AG10803 (cell line): ENCODE measurements around the gene CCDC152.
"Not testable (repeated sequence)": the region's sequence is repeated elsewhere in the genome, so short reads cannot be mapped to it uniquely, and the experiment has no call there.

Experiments
- DNase-seq: peaks from one replicate; pipeline ENCODE4 v3.0.0; 2010; ENCODE audit warnings: low read depth
- H3K4me3 ChIP-seq: 2 replicates; pipeline ENCODE4 v1.5.1; 2011; ENCODE audit warnings: mild to moderate bottlenecking, low read length, control low read depth
- TF ChIP-seq, protein P1 (sequence below): conservative IDR thresholded peaks from 2 replicates; pipeline ENCODE4 v1.5.1; 2011; ENCODE audit warnings: mild to moderate bottlenecking, low read length, control low read depth, inconsistent platforms

The CCDC152 gene

DNA sequence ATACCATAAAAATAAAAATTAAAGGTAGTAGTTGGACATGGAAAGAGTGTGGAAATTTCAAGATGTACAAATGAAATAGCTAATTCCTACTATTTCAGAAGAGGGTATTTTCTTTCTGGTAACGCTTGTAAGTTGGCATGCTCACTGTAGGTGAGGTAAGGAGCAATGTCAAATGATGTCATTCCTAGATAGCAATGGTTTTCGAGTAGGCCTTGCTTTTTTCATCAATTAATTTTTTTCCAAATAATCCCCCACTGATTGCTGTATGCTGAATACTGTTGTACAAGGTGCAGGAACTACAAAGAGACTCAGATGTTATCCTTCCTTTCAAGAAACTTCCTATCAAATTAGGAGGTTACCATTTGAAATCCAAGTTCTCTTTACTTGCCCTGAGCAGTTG lies 56.0 kb downstream of the CCDC152 start:
- TF ChIP-seq, protein P1, sequence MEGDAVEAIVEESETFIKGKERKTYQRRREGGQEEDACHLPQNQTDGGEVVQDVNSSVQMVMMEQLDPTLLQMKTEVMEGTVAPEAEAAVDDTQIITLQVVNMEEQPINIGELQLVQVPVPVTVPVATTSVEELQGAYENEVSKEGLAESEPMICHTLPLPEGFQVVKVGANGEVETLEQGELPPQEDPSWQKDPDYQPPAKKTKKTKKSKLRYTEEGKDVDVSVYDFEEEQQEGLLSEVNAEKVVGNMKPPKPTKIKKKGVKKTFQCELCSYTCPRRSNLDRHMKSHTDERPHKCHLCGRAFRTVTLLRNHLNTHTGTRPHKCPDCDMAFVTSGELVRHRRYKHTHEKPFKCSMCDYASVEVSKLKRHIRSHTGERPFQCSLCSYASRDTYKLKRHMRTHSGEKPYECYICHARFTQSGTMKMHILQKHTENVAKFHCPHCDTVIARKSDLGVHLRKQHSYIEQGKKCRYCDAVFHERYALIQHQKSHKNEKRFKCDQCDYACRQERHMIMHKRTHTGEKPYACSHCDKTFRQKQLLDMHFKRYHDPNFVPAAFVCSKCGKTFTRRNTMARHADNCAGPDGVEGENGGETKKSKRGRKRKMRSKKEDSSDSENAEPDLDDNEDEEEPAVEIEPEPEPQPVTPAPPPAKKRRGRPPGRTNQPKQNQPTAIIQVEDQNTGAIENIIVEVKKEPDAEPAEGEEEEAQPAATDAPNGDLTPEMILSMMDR = no peak
- no peak overlapping the region for H3K4me3 ChIP-seq

DNA sequence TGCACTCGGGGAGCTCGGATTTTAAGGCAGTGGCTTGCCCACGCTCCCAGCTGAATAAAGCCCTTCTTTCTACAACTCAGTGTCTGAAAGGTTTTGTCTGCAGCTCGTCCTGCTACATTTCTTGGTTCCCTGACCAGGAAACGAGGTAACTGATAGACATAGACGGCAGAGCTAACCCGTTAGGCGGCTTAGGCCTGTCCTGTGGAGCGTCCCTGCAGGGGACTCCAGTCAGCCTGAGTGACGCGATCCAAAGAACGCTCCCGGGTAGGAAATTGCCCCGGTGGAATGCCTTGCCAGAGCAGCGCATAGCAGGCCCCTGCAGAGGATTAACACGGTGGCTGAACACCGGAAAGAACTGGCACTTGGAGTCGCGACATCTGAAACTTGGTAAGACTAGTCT lies 56.9 kb downstream of the CCDC152 start:
- H3K4me3 ChIP-seq = no peak overlapping the region
- TF ChIP-seq, protein P1 = no peak
- no peak for DNase-seq

More for the DNA sequence above, 56.0 kb downstream of the CCDC152 start:
- no peak for DNase-seq

DNA sequence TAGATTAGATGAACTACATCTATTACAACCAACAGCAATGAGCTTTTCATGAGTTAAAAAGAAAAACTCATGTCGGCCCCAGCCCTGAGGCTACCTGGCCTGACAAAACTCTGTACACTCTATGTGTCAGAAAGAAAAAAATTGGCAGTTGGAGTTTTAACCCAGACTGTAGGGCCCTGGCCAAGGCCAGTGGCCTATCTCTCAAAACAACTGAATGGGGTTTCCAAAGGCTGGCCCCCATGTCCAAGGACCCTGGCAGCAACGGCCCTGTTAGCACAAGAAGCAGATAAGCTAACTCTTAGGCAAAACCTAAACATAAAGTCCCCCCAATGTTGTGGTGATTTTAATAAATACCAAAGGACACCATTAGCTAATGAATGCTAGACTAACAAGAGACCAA lies 59.9 kb downstream of the CCDC152 start:
- not testable (repeated sequence) for DNase-seq, H3K4me3 ChIP-seq

DNA sequence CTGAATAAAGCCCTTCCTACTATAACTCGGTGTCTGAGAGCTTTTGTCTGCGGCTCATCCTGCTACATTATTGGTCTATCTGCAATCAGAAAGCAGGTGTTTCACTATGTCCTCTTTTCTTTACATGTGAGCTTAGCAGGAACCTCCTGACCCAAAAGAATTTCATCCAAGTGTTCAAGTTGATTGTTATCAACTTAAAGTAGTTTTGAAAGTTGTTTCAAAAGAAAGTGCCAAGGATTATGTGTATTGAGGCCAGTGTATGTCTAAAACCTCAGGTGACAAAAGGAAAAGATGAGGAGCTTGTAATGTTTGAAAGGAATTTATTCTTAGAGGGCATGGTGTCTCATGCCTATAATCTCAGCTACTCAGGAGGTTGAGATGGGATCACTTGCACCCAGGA lies 63.1 kb downstream of the CCDC152 start:
- no peak for DNase-seq
- H3K4me3 ChIP-seq = no peak overlapping the region

DNA sequence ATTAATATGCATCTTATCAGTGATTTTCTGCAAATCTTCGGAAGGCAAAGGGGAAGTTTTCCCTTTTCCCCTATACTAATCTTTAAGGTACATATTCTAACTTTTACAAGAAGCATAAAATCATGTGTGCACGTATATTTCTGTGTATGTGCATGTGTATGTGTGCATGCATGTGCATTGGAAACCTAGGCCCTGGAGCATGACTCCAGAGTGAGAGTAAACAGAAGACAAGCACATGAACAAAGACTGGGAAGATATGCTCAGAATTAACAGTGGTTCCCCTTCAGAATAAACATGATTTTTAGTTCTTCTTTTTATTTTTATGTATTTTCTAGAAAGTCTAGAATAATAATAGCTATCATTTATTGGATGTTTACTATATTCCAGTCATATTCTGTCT lies 65.9 kb downstream of the CCDC152 start:
- TF ChIP-seq, protein P1 = no peak
- no peak overlapping the region for H3K4me3 ChIP-seq
- no peak for DNase-seq

More for the DNA sequence above, 63.1 kb downstream of the CCDC152 start:
- TF ChIP-seq, protein P1 = no peak

DNA sequence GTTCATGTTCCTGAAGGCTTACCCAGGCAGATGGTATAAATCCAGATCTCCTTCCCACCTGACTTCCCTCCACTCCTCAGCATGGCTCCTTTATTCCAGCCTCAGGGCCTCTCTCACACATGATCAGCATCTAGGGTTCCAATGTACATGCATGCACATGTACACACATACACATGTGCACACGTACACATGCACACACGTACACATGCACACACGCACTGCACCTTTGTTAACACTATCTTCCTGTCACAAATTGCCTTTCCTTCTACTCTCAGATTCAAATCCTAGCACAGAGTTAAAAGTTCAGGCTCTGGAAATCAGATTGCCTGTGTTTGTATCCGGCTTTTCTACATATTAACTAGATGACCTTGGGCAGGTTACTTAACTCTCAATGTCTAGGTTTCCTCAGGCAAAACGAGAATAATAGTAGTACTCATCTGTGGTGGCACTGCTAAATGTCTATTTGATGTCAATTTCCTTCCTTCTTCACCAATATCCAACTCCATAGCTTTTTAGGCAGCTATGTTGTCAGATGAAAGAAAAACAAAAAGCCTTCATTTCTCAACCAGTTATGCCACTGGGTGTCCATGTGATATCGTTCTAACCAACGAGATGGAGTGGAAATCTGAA lies 67.8 kb downstream of the CCDC152 start:
- no peak for DNase-seq
- TF ChIP-seq, protein P1 = no peak
- H3K4me3 ChIP-seq = no peak overlapping the region

DNA sequence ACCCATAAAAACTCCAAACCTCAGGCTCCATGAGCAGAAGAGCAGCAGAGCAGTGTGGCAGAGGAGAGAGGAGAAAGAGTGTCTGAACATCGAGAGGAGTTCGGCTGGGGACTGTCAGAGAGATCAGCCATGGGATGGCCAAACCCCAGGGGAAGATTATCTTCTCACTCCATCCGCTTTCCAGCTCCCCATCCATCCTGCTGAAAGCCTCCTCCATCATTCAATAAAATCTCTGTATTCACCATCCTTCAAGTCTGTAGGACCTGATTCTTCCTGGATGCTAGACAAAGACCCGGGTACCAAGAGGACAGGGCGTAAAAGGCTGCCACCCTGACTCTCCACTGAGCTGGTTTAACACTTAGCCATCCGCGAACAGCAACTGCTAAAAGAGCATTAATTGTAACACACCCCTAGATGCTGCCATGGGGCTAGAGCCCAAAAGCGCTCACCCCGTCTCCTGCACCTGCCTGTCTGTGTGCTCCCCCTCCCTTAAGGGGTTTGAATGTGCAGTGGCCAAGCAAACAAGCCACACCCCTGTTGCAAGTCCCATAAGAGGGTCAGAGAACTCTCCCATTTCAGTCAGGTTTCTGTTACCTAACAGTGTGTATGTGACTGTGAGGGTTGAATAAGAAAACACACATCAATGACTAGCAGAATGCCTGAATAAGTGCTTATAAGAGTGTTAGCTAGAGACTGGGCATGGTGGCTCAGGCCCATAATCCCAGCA lies 69.0 kb downstream of the CCDC152 start:
- no peak overlapping the region for H3K4me3 ChIP-seq
- no peak for DNase-seq
- TF ChIP-seq, protein P1 = no peak
